Stomach (tissue), 9 donors: ENCODE data around the gene CST1. TPM values are rescaled to one million over a fixed set of nuclear protein-coding genes. Genes with fewer than 3 reads are reported as not detected.
"Not testable (repeated sequence)": the region's sequence is repeated elsewhere in the genome, so short reads cannot be mapped to it uniquely, and the experiment has no call there.

ENCODE experiments used
- DNase-seq, 2 donors: peaks; one replicate each; pipeline versions ENCODE4 v3.0.0 to v3.0.0-alpha.2; 2013 to 2019
- H3K27ac ChIP-seq, 5 donors: fragments of 200-600 bp in 4 of 5; sonication (generic) in 4 of 5; one replicate each; pipeline ENCODE4 v1.5.1; 2013 to 2019; ENCODE audit warnings: mild to moderate bottlenecking in 1 of 5, moderate library complexity in 1 of 5
- H3K27me3 ChIP-seq, 3 donors: fragments of 200-600 bp; sonication (generic); one replicate each; pipeline ENCODE4 v1.5.1; 2017 to 2019; ENCODE audit warnings: mixed run types in 1 of 3
- H3K36me3 ChIP-seq, 4 donors: fragments of 200-600 bp; sonication (generic); 1 replicate in 3 of 4; 2 replicates in 1 of 4; pipeline ENCODE4 v1.5.1; 2016 to 2019
- H3K4me1 ChIP-seq, 4 donors: fragments of 200-600 bp; sonication (generic); one replicate each; pipeline ENCODE4 v1.5.1; 2016 to 2019
- H3K4me3 ChIP-seq, 4 donors: fragments of 200-600 bp; sonication (generic) in 3 of 4; one replicate each; pipeline ENCODE4 v1.5.1; 2016 to 2019; ENCODE audit warnings: mild to moderate bottlenecking in 1 of 4
- H3K9me3 ChIP-seq, 4 donors: fragments of 200-600 bp; sonication (generic); one replicate each; pipeline ENCODE4 v1.5.1; 2016 to 2019
- EP300 ChIP-seq: sonication (generic); formaldehyde crosslinking; IDR thresholded peaks from one replicate; pipeline ENCODE4 v1.6.1; 2017; ENCODE audit warnings: antibody characterized with exemption
- POLR2A ChIP-seq, 4 donors: fragments of 450-650 bp; IDR thresholded peaks; one replicate each; pipeline ENCODE4 v1.6.1; 2016; ENCODE audit warnings: antibody characterized with exemption in 4 of 4, control low read depth in 2 of 4, mild to moderate bottlenecking in 1 of 4, moderate library complexity in 1 of 4
- POLR2AphosphoS5 ChIP-seq, 3 donors: sonication (generic); formaldehyde crosslinking; IDR thresholded peaks; one replicate each; pipeline ENCODE4 v1.6.1; 2016; ENCODE audit warnings: antibody characterized with exemption in 3 of 3
- WGBS, 5 donors: extraction: QIAGEN DNeasy Blood & Tissue Kit in 3 of 5; methylation state at CpG; one replicate each; pipeline versions ENCODE4 v1.1.5 to v1.1.7; 2013 to 2018; 5-methylcytosine and 5-hydroxymethylcytosine counted together
- intact Hi-C: fragments of 100-400 bp; cut with DNase I; formaldehyde crosslinking; loops from one replicate; pipeline ENCODE4 v1.15.1; 2023; ENCODE audit warnings: low total_unique reads
- polyA plus RNA-seq, 3 donors: library from polyadenylated mRNA; stranded (reverse); fragments of 200-250 nt; gene quantifications; one replicate each; pipeline ENCODE4 v1.2.3, GENCODE V29; 2013
- total RNA-seq, 5 donors: library from RNA; depleted of rRNA; stranded (reverse); fragments of >200 nt; gene quantifications; one replicate each; pipeline versions ENCODE4 v1.1.0 to v1.2.3, GENCODE V29; 2014 to 2016
- TF ChIP-seq, protein P1 (sequence below), 7 experiments: fragments of 450-650 bp in 4 of 7; fragments of 200-600 bp in 3 of 7; sonication (generic) in 3 of 7; IDR thresholded peaks; one replicate each; pipeline ENCODE4 v1.5.1; 2016 to 2019; ENCODE audit warnings: antibody characterized with exemption in 7 of 7, control low read depth in 2 of 7, mild to moderate bottlenecking in 1 of 7
- donor health status: healthy with polysubstance abuse.
- donor health status: Bipolar disorder and iron deficiency.
- donor health status: healthy.

CST1 gene
- total and polyA plus RNA-seq, 8 donors = 0.23 TPM; not detected in 7

DNA sequence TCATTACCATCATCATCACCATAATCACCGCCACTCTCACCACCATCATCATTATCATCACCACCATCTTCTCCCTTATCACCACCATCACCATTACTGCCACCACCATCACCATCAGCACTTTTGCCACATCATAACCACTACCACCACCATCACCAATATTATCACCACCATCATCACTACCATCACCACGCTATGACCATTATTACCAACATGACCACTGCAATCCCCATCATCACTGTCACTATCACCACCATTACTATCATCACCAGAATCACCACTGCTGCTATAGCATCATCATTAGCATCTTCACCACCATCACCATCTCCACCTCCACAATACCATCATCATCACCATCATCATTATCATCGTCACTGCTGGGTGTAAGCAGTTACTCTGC, 25.6 kb downstream of the CST1 start:
- TF ChIP-seq EP300 (no peak), POLR2A (IDR thresholded peaks at IDR 0.05) (no peak), POLR2AphosphoS5 (IDR thresholded peaks at IDR 0.05) (no peak)
- TF ChIP-seq, protein P1, sequence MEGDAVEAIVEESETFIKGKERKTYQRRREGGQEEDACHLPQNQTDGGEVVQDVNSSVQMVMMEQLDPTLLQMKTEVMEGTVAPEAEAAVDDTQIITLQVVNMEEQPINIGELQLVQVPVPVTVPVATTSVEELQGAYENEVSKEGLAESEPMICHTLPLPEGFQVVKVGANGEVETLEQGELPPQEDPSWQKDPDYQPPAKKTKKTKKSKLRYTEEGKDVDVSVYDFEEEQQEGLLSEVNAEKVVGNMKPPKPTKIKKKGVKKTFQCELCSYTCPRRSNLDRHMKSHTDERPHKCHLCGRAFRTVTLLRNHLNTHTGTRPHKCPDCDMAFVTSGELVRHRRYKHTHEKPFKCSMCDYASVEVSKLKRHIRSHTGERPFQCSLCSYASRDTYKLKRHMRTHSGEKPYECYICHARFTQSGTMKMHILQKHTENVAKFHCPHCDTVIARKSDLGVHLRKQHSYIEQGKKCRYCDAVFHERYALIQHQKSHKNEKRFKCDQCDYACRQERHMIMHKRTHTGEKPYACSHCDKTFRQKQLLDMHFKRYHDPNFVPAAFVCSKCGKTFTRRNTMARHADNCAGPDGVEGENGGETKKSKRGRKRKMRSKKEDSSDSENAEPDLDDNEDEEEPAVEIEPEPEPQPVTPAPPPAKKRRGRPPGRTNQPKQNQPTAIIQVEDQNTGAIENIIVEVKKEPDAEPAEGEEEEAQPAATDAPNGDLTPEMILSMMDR (IDR thresholded peaks at IDR 0.05) = no peak
- H3K4me1 ChIP-seq = no peaks in the 10 kb centered on the region
- intact Hi-C loops = no loop called here
- H3K27ac ChIP-seq = no peak overlapping the region
- no peaks in the 10 kb centered on the region for H3K36me3 ChIP-seq
- no peak for DNase-seq
- 80 to 94% (median 87%) methylated on average over 3 of the region's 3 CpGs for WGBS, 5 donors
- H3K4me3 ChIP-seq = no peak overlapping the region
- H3K27me3 ChIP-seq = peaks cover 0 to 7% (median 0%) of the 10 kb centered on the region in 3 donors
- H3K9me3 ChIP-seq = no peaks in the 10 kb centered on the region

DNA sequence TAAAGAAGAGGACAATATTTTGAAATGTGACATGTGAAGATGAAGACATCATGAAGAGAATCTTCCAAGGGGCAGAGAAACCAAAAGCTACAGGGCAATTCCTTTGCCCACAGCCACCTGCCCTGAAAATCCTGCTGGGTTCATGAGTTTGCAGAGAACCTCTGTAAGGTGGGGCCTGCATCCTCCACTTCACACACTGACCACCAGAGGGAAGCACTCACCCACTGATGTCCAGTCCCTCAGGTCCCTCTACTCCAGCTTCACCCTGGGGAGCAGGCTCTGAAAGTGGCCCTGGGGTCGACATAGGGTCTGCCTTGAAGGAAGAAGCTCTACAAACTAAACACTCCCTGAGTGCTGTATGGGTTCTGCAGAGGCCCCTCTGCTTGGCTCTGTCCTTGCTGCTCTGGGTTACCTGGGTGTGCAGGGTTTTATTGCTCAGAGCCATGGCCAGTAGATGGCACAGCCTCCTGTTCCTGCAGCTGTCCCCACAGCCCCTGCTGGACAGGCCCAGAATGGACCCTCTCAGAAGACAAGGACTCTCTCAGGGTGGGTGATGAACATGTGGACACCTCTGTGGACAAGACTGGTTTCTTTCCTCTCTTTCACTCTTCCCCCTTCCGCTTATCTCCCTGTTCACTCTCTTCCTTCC, 27.0 kb downstream of the CST1 start:
- TF ChIP-seq, protein P1 (IDR thresholded peaks at IDR 0.05) = peak in 3 of 7 experiments; percentile 13 to 37 (median 34)
- intact Hi-C loops, H3K27ac ChIP-seq, H3K4me1 ChIP-seq, H3K36me3 ChIP-seq, H3K4me3 ChIP-seq, H3K9me3 ChIP-seq, H3K27me3 ChIP-seq: not testable (repeated sequence)
- WGBS, 5 donors = 36 to 56% (median 50%) methylated on average over 2 of the region's 2 CpGs
- peak in 1 of 2 donors; percentile 20 for DNase-seq

DNA sequence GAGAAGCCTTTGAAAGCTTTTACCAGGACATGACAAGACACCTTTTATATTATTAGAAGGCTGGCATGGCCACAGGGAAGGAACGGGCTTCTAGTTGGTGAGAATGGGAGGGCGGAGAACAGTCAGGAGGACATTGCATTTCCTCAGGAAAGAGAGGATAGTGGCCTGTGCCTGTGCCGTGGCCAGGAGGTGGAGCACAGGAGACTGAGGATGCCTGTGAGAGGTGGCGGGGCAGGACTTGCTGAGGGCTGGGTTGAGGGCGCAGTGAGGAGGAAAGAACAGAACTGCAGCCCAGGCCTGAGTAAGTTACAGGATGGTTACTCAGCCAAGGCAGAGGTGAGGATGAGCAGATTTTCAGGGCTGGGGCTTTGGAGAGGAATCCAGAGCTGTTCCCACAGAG, 27.9 kb downstream of the CST1 start:
- H3K27ac ChIP-seq, H3K4me3 ChIP-seq, H3K36me3 ChIP-seq, intact Hi-C loops, DNase-seq, H3K4me1 ChIP-seq, H3K9me3 ChIP-seq, H3K27me3 ChIP-seq: not testable (repeated sequence)
- 60 to 70% (median 67%) methylated on average over 5 of the region's 5 CpGs for WGBS, 5 donors

DNA sequence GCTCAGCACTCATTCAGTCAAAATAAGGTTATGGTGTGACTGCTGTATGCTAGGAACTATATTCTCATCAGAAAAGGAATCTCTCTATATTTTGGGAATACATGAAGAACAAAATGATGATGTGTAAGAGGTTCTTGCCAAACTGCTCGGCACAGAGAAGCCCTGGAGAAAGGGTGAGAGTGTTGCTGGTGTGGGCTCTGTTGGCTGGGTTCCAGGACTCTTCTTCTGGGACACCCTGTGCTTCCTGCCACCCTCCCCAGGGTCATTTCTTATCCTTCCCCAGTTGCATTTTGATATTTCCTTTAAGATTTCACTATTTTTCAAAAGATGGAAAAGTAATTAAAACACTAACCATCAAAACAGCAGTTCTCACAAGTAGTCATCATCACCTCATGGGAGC, 28.8 kb downstream of the CST1 start:
- no peak for DNase-seq
- TF ChIP-seq POLR2A (IDR thresholded peaks at IDR 0.05) (no peak), POLR2AphosphoS5 (IDR thresholded peaks at IDR 0.05) (no peak), EP300 (no peak)
- TF ChIP-seq, protein P1 (IDR thresholded peaks at IDR 0.05) = no peak
- 18 to 63% (median 60%) methylated on average over 1 of the region's 1 CpG for whole genome bisulfite sequencing, 5 donors
- no peak overlapping the region for H3K4me3 ChIP-seq
- intact Hi-C loops = no loop called here
- H3K36me3 ChIP-seq = no peaks in the 10 kb centered on the region
- peaks cover 0 to 7% (median 0%) of the 10 kb centered on the region in 3 donors for H3K27me3 ChIP-seq
- H3K4me1 ChIP-seq = no peaks in the 10 kb centered on the region
- H3K27ac ChIP-seq = no peak overlapping the region
- H3K9me3 ChIP-seq = no peaks in the 10 kb centered on the region

DNA sequence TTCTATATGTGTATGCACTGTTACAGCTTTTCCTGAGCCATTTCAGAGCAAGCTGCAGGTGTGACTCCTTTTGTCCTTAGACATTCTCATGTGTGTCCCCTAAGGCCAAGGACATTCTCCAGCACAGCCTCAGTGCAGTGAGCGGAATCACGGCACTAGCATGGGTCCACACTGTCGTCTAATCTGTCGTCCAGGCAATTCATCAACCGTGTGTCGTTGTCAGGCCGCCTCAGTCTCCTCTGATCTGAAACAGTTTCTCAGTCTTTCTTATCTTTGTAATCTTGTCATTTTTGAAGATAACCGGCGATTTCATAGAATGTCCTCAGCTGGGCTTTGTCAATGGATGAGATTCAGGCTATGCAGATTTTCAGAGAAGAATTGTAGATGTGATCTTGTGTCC, 31.4 kb downstream of the CST1 start:
- H3K9me3 ChIP-seq, H3K27ac ChIP-seq, H3K27me3 ChIP-seq, DNase-seq, H3K36me3 ChIP-seq, intact Hi-C loops, H3K4me1 ChIP-seq, H3K4me3 ChIP-seq: not testable (repeated sequence)
- WGBS, 5 donors = 36 to 55% (median 44%) methylated on average over 9 of the region's 9 CpGs

DNA sequence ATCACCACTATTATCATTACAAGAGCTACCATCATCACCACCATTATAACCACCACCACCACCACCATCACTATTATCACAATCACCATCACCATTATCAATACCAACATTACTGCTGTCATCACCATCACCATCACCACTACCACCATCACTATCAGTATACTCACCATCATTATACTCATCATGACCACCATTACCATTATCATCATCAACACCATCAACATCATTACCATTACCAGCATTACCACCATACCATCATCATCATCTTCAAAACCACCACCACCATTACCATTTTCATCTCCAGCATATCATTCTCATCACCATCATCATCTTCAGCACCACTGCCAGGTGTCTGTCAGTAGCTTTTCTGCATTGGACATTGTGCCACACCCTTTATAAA, 39.0 kb downstream of the CST1 start:
- H3K9me3 ChIP-seq, DNase-seq, H3K4me3 ChIP-seq, H3K36me3 ChIP-seq, H3K4me1 ChIP-seq, H3K27ac ChIP-seq, intact Hi-C loops: not testable (repeated sequence)
- H3K27me3 ChIP-seq = peaks cover 0 to 14% (median 0%) of the 10 kb centered on the region in 3 donors
